PC-9 (cell line): ENCODE measurements around the gene BCL6B. TPM values are rescaled to one million over a fixed set of nuclear protein-coding genes. Genes with fewer than 3 reads are reported as not detected.

Experiments used
- BruUV-seq: library from RNA; stranded (reverse); fragments of 400-500 nt; replicated peaks from 2 replicates; lab custom pipeline; 2021; lab: Mats Ljungman, UMichigan
- CTCF ChIA-PET: fragments of 300-600 bp; sonication (Branson Sonifier 250); formaldehyde crosslinking; loops from one replicate; lab custom pipeline; 2022; ENCODE audit warnings: antibody characterized with exemption; lab: Charles Lee
- POLR2A ChIA-PET: fragments of 300-600 bp; sonication (Branson Sonifier 250); formaldehyde crosslinking; loops from one replicate; lab custom pipeline; 2022; ENCODE audit warnings: antibody characterized with exemption; ENCODE audit not compliant: unreplicated experiment; lab: Charles Lee
- DNase-seq, 2 experiments: peaks; one replicate each; pipeline versions ENCODE4 v3.0.0 to v3.0.0-alpha.2; 2015 to 2022; ENCODE audit warnings: mixed read lengths in 1 of 2
- H2AFZ ChIP-seq: fragments of 200-600 bp; sonication (generic); 2 replicates; pipeline ENCODE4 v1.8.1; 2017; ENCODE audit warnings: antibody characterized with exemption
- H3F3A ChIP-seq: fragments of 200-600 bp; sonication (generic); 2 replicates; pipeline ENCODE4 v1.8.1; 2017; ENCODE audit warnings: antibody characterized with exemption, mild to moderate bottlenecking, low read depth; ENCODE audit not compliant: insufficient read depth
- H3K27ac ChIP-seq: fragments of 200-600 bp; sonication (generic); 2 replicates; pipeline ENCODE4 v1.6.1; 2016; ENCODE audit warnings: mixed run types
- H3K27me3 ChIP-seq: fragments of 200-600 bp; sonication (generic); 2 replicates; pipeline ENCODE4 v1.6.1; 2016; ENCODE audit warnings: low read depth, mixed run types; ENCODE audit not compliant: insufficient read depth
- H3K36me3 ChIP-seq: fragments of 200-600 bp; sonication (generic); 2 replicates; pipeline ENCODE4 v1.6.1; 2016; ENCODE audit warnings: low read depth, mixed run types
- H3K4me1 ChIP-seq: fragments of 200-600 bp; sonication (generic); replicated peaks from 2 replicates; pipeline ENCODE4 v1.6.1; 2016; ENCODE audit warnings: mixed run types; ENCODE audit not compliant: insufficient read depth
- H3K4me2 ChIP-seq: fragments of 200-600 bp; sonication (generic); 2 replicates; pipeline ENCODE4 v1.6.1; 2017; ENCODE audit warnings: mixed run types
- H3K4me3 ChIP-seq: fragments of 200-600 bp; sonication (generic); 2 replicates; pipeline ENCODE4 v1.6.1; 2016; ENCODE audit warnings: mixed run types
- H3K79me2 ChIP-seq: fragments of 200-600 bp; sonication (generic); 2 replicates; pipeline ENCODE4 v1.6.1; 2017; ENCODE audit warnings: low read depth, mixed run types
- H3K9me2 ChIP-seq: fragments of 200-600 bp; sonication (generic); 2 replicates; pipeline ENCODE4 v1.8.1; 2017; ENCODE audit warnings: mild to moderate bottlenecking; ENCODE audit not compliant: insufficient read depth
- H3K9me3 ChIP-seq: fragments of 200-600 bp; sonication (generic); 2 replicates; pipeline ENCODE4 v1.8.1; 2016; ENCODE audit warnings: low read depth; ENCODE audit not compliant: insufficient read depth
- H4K20me1 ChIP-seq: fragments of 200-600 bp; sonication (generic); 2 replicates; pipeline ENCODE4 v1.8.1; 2017; ENCODE audit not compliant: insufficient read depth
- EZH2 ChIP-seq: fragments of 200-600 bp; sonication (generic); IDR thresholded peaks from 2 replicates; pipeline ENCODE4 v1.8.0; 2017; ENCODE audit warnings: antibody characterized with exemption, low read depth
- intact Hi-C: fragments of 100-400 bp; cut with micrococcal nuclease; formaldehyde crosslinking; loops from one replicate; pipeline ENCODE4 v1.10.0; 2022; ENCODE audit not compliant: unreplicated experiment
- total RNA-seq: library from RNA; stranded (reverse); gene quantifications from 2 replicates; pipeline ENCODE4 v1.2.3, GENCODE V29; 2021
- TF ChIP-seq, protein P1 (sequence below): fragments of 200-600 bp; sonication (generic); conservative IDR thresholded peaks from 2 replicates; pipeline ENCODE4 v1.6.1; 2017; ENCODE audit warnings: mixed run types, antibody characterized with exemption, mild to moderate bottlenecking, moderate library complexity

Gene BCL6B
- total RNA-seq, 1 experiment from 2014 or later = 0.28 TPM

- Histone ChIP-seq H3K9me3 (no peaks in the 10 kb centered on the region), H3K4me3 (peak overlapping the region; percentile 39; the same call in 1 of the 2 replicates), H3K36me3 (no peaks in the 10 kb centered on the region), H2AFZ (peak overlapping the region; percentile 59; the same call in 1 of the 2 replicates), H3F3A (peaks cover 18% of the 10 kb centered on the region; the same call in 1 of the 2 replicates), H3K4me2 (peak overlapping the region; percentile 64), H3K9me2 (no peaks in the 10 kb centered on the region), H3K79me2 (no peaks in the 10 kb centered on the region), H3K27ac (no peak overlapping the region), H3K4me1 (0 out of 2 replicates have a peak, but pooled peaks cover 4% of the 10 kb centered on the region), H4K20me1 (no peaks in the 10 kb centered on the region), H3K27me3 (no peaks in the 10 kb centered on the region)
- no TSS peak for BruUV-seq
- intact Hi-C loops = loop anchor here (5.0 kb wide), 2 partner anchors 111 to 311 kb away; partner anchors contain the start of gene SLC13A5
- ChIA-PET POLR2A (interaction anchor here (0.5 to 1.2 kb wide), 7 partner anchors 12 to 566 kb away, joined by 3 to 18 read pairs (median 5); partner anchors contain the start of gene SLC16A13), CTCF (interaction anchor here (0.6 to 1.1 kb wide), 3 partner anchors 12 to 113 kb away, joined by 3 to 4 read pairs (median 3); partner anchors contain the start of gene SLC16A13)
- no peak for TF ChIP-seq EZH2
- TF ChIP-seq, protein P1, sequence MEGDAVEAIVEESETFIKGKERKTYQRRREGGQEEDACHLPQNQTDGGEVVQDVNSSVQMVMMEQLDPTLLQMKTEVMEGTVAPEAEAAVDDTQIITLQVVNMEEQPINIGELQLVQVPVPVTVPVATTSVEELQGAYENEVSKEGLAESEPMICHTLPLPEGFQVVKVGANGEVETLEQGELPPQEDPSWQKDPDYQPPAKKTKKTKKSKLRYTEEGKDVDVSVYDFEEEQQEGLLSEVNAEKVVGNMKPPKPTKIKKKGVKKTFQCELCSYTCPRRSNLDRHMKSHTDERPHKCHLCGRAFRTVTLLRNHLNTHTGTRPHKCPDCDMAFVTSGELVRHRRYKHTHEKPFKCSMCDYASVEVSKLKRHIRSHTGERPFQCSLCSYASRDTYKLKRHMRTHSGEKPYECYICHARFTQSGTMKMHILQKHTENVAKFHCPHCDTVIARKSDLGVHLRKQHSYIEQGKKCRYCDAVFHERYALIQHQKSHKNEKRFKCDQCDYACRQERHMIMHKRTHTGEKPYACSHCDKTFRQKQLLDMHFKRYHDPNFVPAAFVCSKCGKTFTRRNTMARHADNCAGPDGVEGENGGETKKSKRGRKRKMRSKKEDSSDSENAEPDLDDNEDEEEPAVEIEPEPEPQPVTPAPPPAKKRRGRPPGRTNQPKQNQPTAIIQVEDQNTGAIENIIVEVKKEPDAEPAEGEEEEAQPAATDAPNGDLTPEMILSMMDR = no peak
- peak; percentile 93 to 97 for DNase-seq
Measured at GRCh38 chr17:7023576-7024401, 939 bp downstream of the BCL6B start.

- Histone ChIP-seq H3K36me3 (no peaks in the 10 kb centered on the region), H3K9me2 (no peaks in the 10 kb centered on the region), H3F3A (peaks cover 18% of the 10 kb centered on the region; the same call in 1 of the 2 replicates), H3K9me3 (no peaks in the 10 kb centered on the region), H3K79me2 (no peaks in the 10 kb centered on the region), H4K20me1 (no peaks in the 10 kb centered on the region), H3K27ac (no peak overlapping the region), H3K4me2 (no peak overlapping the region), H3K4me3 (no peak overlapping the region), H3K4me1 (0 out of 2 replicates have a peak, but pooled peaks cover 4% of the 10 kb centered on the region), H3K27me3 (no peaks in the 10 kb centered on the region), H2AFZ (no peak overlapping the region)
- no peak for DNase-seq
- ChIA-PET POLR2A (interaction anchor here (0.6 to 1.2 kb wide), 4 partner anchors 11 to 272 kb away, joined by 3 to 18 read pairs (median 4); partner anchors contain the start of gene SLC16A13), CTCF (interaction anchor here (0.7 kb wide), 1 partner anchor 14 kb away, joined by 3 read pairs; no protein-coding TSS in a partner anchor)
- no TSS peak for BruUV-seq
- TF ChIP-seq, protein P1 = no peak
- TF ChIP-seq EZH2 = no peak
- intact Hi-C loops = loop anchor here (5.0 kb wide), 2 partner anchors 112 to 312 kb away; partner anchors contain the start of gene SLC13A5
Measured at GRCh38 chr17:7024402-7024785, 1.5 kb downstream of the BCL6B start.

- H3K9me3 ChIP-seq = no peaks in the 10 kb centered on the region
- no peaks in the 10 kb centered on the region for H4K20me1 ChIP-seq
- no peaks in the 10 kb centered on the region for H3K27me3 ChIP-seq
- ChIA-PET CTCF (no interaction called here), POLR2A (no interaction called here)
- H3K27ac ChIP-seq = no peak overlapping the region
- H3F3A ChIP-seq = peaks cover 18% of the 10 kb centered on the region; the same call in 1 of the 2 replicates
- no peaks in the 10 kb centered on the region for H3K36me3 ChIP-seq
- intact Hi-C loops = no loop called here
- no peaks in the 10 kb centered on the region for H3K79me2 ChIP-seq
- TF ChIP-seq, protein P1 = no peak
- no peak for TF ChIP-seq EZH2
- H3K4me3 ChIP-seq = no peak overlapping the region
- BruUV-seq = no TSS peak
- no peak overlapping the region for H3K4me2 ChIP-seq
- H2AFZ ChIP-seq = no peak overlapping the region
- 0 out of 2 replicates have a peak, but pooled peaks cover 4% of the 10 kb centered on the region for H3K4me1 ChIP-seq
- DNase-seq = no peak
- no peaks in the 10 kb centered on the region for H3K9me2 ChIP-seq
Measured at GRCh38 chr17:7025245-7025644, 2.4 kb downstream of the BCL6B start.
